Motor neuron (in vitro differentiated cells): ENCODE data around the gene TCP10L. TPM values are rescaled to one million over a fixed set of nuclear protein-coding genes. Genes with fewer than 3 reads are reported as not detected.
"Not testable (repeated sequence)": the region's sequence is repeated elsewhere in the genome, so short reads cannot be mapped to it uniquely, and the experiment has no call there.

Experiments used
- ATAC-seq, 8 experiments: fragments of 200-7000 bp; cut with Tn5 transposase; replicated peaks in 6 of 8; 2 replicates each; pipeline ENCODE4 v1.8.0; 2021; ENCODE audit warnings: mild to moderate bottlenecking in 8 of 8, moderate library complexity in 8 of 8
- H3K27ac ChIP-seq, 2 donors: fragments of 250-450 bp; sonication (Bioruptor Pico); 2 replicates each; pipeline ENCODE4 v1.9.0; 2021; ENCODE audit warnings: antibody characterized with exemption in 2 of 2, mild to moderate bottlenecking in 2 of 2, moderate library complexity in 1 of 2
- H3K4me1 ChIP-seq, 2 donors: fragments of 250-450 bp; sonication (Bioruptor Pico); replicated peaks in 1 of 2; 2 replicates each; pipeline ENCODE4 v1.6.1; 2021; ENCODE audit warnings: antibody characterized with exemption in 2 of 2, mild to moderate bottlenecking in 2 of 2, moderate library complexity in 1 of 2
- H3K4me3 ChIP-seq, 5 donors: fragments of 250-450 bp; sonication (Bioruptor Pico); 2 replicates each; pipeline ENCODE4 v1.9.0; 2021; ENCODE audit warnings: antibody characterized with exemption in 5 of 5, mild to moderate bottlenecking in 5 of 5, moderate library complexity in 4 of 5
- WGBS, 10 experiments: fragments of 450-650 bp; shearing (Covaris generic); methylation state at CpG; one replicate each; pipeline ENCODE4 v1.0.0; 2022; 5-methylcytosine and 5-hydroxymethylcytosine counted together
- in situ Hi-C, 9 experiments: fragments of 400-800 bp; cut with MboI; loops; one replicate each; pipeline ENCODE4 v1.15.0; 2021; ENCODE audit warnings: low sequenced_read_pairs in 9 of 9, low pct_unique_long_range_greater_than_20kb in 2 of 9; ENCODE audit not compliant: unreplicated experiment in 9 of 9
- total RNA-seq, 8 experiments: library from RNA; unstranded; fragments of 300-600 nt; gene quantifications; 2 replicates each; pipeline versions ENCODE4 v1.2.3 to v1.2.4, GENCODE V29; 2022

Gene TCP10L
- total RNA-seq, 8 experiments from 2014 or later: 0.46 to 6.3 (median 1.6) TPM; not detected in 1

GRCh38 chr21:32565856-32566465 lies 19.4 kb downstream of the TCP10L start:
- in situ Hi-C loops: loop anchor here in 2 of 9 experiments (25.0 kb wide), 1 partner anchor 154 kb away; the partner anchor contains the start of gene EVA1C (in 2 of the 2)
- ATAC-seq: no peak
- 55 to 94% (median 88%) methylated on average over 1 to 2 of the region's 2 CpGs; no CpG with 5 or more reads in 1 of the 10 experiments for WGBS, 10 experiments
- Histone ChIP-seq H3K27ac (no peak overlapping the region), H3K4me1 (peaks cover 2% of the 10 kb centered on the region in 2 donors), H3K4me3 (no peak overlapping the region)

DNA sequence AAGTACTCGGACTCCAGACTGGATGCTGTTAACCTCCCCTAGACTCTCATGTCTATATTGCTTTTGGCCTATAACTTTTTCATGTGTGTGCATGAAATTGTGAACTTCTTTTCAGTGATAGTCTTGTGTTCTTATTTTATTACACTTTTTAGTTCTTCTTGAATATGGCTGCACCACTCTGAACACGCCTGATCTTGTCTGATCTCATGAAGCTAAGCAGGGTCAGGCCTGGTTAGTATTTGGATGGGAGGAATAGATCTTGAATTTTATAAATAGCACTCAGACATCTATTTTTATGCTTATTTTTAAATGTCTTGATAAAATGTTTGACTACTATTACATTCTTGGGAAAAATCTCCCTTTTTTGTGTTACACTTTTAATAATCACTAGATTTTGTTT lies 22.4 kb downstream of the TCP10L start:
- 38 to 100% (median 90%) methylated on average over 1 to 2 of the region's 2 CpGs; no CpG with 5 or more reads in 1 of the 10 experiments for WGBS, 10 experiments
- Histone ChIP-seq H3K4me1 (peaks cover 0 to 2% of the 10 kb centered on the region in 2 donors), H3K27ac (no peak overlapping the region), H3K4me3 (no peak overlapping the region)
- ATAC-seq: no peak
- in situ Hi-C loops: loop anchor here in 2 of 9 experiments (25.0 kb wide), 1 partner anchor 151 kb away; the partner anchor contains the start of gene EVA1C (in 2 of the 2)

DNA sequence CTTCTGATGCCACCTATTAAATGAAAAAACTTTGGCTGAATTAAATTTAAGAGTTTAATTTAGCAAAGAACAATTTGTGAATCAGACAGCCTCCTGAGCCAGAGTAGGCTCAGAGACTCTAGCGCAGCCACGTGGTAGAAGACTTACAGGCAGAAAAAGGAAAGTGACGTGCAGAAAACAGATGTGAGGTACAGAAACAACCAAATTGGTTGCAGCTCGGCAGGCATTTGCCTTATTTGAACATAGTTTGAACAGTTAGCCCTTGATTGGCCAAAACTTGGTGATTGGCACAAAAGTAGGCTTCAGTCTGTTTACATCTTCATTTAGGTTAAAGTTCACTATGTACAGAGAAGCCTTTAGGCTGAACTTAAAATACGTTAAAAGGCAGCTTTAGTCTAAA lies 22.9 kb downstream of the TCP10L start:
- H3K4me3 ChIP-seq: no peak overlapping the region
- H3K4me1 ChIP-seq: peaks cover 0 to 2% of the 10 kb centered on the region in 2 donors
- 20 to 93% (median 59%) methylated on average over 1 to 5 of the region's 5 CpGs; no CpG with 5 or more reads in 1 of the 10 experiments for WGBS, 10 experiments
- no peak overlapping the region for H3K27ac ChIP-seq
- ATAC-seq: peak in 4 of 8 experiments; percentile 37 to 99 (median 88)
- in situ Hi-C loops: loop anchor here in 2 of 9 experiments (25.0 kb wide), 1 partner anchor 150 kb away; the partner anchor contains the start of gene EVA1C (in 2 of the 2)

DNA sequence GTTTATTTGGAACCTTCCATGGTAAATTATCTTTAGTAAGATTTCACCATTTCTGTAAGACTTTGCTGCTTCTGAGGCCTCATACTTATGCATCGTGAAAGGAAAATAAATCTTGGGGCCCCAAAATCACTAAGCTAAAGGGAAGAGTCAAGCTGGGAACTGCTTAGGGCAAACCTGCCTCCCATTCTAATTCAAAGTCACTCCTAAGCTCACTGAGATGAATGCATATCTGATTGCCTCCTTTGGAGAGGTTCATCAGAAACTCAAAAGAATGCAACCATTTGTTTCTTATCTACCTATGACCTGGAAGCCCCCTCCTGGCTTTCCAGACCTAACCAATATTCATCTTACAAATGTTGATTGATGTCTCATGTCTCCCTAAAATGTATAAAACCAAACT lies 23.8 kb downstream of the TCP10L start:
- not testable (repeated sequence) for H3K4me3 ChIP-seq, ATAC-seq, H3K27ac ChIP-seq, H3K4me1 ChIP-seq
- WGBS, 10 experiments: 7 to 100% (median 92%) methylated on average over 1 of the region's 1 CpG; no CpG with 5 or more reads in 4 of the 10 experiments
- in situ Hi-C loops: loop anchor here in 2 of 9 experiments (25.0 kb wide), 1 partner anchor 149 kb away; the partner anchor contains the start of gene EVA1C (in 2 of the 2)

DNA sequence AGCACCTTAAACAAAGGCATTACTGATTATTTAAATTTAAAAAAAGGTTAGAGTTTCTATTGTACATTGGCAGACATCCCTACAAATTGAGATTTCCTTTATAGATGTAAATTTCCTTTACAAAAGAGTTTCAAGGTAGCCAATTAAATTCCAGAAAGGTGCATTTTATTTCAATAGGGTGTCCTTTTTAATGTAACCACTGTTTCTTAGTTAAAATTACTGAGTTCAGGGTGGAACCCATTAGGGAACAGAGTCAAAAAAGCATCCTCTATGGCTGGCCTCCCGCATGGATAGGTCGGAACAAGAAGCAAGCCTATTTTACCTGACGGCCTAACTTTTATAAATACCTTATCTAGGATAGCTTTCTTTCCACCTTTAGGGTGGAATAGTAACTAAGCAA lies 24.4 kb downstream of the TCP10L start:
- no peak for ATAC-seq
- no peak overlapping the region for H3K27ac ChIP-seq
- in situ Hi-C loops: loop anchor here in 2 of 9 experiments (25.0 kb wide), 1 partner anchor 149 kb away; the partner anchor contains the start of gene EVA1C (in 2 of the 2)
- WGBS, 10 experiments: 32 to 100% (median 82%) methylated on average over 1 to 3 of the region's 3 CpGs
- no peak overlapping the region for H3K4me3 ChIP-seq
- peaks cover 0 to 2% of the 10 kb centered on the region in 2 donors for H3K4me1 ChIP-seq

DNA sequence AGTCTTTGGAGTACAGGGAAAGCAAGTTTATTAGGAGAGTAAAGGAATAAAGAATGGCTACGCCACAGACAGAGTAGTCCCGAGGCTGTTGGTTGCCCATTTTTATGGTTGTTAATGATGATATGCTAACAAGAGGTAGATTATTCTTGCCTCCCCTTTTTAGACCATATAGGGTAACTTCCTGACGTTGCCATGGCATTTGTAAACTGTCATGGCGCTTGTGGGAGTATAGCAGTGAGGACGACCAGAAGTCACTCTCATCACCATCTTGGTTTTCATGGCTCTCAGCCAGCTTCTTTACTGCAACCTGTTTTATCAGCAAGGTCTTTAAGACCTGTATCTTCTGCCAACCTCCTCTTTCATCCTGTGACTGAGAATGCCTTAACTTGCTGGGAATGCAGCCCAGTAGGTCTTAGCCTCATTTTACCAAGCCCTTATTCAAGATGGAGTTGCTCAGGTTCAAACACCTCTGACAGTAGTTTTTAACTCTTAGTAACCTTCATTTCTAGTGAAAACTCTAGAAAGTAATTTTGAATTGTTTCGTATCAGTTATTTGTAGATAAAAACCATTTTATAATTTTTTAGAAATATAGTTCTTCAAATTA lies 26.2 kb downstream of the TCP10L start:
- Histone ChIP-seq H3K4me1 (peaks cover 0 to 2% of the 10 kb centered on the region in 2 donors), H3K4me3 (no peak overlapping the region), H3K27ac (no peak overlapping the region)
- no peak for ATAC-seq
- 50 to 98% (median 85%) methylated on average over 2 to 6 of the region's 6 CpGs for WGBS, 10 experiments
- in situ Hi-C loops: loop anchor here in 2 of 9 experiments (25.0 kb wide), 1 partner anchor 147 kb away; the partner anchor contains the start of gene EVA1C (in 2 of the 2)

DNA sequence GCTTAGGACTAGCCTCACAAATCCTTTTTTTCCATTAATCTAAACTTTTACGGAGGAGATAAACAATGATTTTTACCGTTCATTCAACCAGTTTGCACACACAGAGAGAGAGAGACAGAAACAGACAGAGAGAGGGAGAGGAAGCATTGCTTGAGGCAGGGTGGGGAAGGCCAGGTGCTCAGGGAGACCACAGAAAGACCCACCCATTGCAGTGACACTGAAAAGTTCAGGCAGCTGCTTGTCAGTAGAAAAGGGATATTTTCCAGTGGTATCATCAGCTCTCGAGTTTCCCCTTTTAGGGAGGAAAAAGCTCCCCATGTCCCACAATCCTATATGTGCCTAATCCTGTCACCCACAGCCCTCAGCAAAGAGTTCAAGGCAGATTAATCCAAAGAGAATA lies 27.2 kb downstream of the TCP10L start:
- WGBS, 10 experiments: 50 to 100% (median 87%) methylated on average over 1 to 3 of the region's 3 CpGs; no CpG with 5 or more reads in 1 of the 10 experiments
- no peak overlapping the region for H3K4me3 ChIP-seq
- no peak overlapping the region for H3K27ac ChIP-seq
- H3K4me1 ChIP-seq: peaks cover 0 to 2% of the 10 kb centered on the region in 2 donors
- ATAC-seq: no peak
- in situ Hi-C loops: loop anchor here in 2 of 9 experiments (25.0 kb wide), 1 partner anchor 146 kb away; the partner anchor contains the start of gene EVA1C (in 2 of the 2)

DNA sequence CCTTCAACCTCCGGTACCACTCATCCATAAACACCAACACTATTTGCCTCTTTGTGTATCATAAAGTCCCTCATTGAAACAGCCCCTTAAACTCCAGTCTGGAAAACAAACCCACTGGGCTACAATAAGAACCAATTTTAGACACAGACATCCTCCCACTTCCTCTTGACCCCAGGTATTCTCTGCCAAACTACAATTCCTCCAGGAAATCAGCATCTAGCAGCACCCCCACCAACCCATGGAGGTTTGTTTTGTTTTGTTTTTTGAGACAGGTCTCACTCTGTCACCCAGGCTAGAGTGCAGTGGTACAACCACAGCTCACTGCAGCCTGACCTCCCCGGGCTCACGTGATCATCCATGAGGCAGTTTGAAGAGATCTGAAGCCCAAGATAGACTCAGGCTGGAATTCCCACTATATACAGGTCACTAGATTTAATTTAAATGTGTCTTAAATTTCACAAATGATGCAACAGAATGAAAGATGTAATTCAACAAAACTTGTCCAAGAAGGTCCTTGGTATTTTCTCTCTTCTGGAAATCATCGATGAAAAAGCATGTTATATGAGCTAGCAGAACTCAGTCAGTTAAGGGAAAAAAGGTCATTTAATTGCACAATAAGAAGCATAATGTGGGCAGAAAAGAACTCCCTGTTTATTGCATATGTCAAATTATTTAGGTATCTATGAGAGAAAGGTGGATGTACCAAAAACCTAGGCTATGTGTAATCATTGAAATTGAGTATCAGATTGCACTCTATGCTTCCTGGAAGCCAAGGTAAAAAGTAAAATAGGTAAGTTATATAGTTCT lies 30.3 kb downstream of the TCP10L start:
- 81 to 100% (median 99%) methylated on average over 1 to 4 of the region's 4 CpGs; no CpG with 5 or more reads in 2 of the 10 experiments for WGBS, 10 experiments
- no peak for ATAC-seq

DNA sequence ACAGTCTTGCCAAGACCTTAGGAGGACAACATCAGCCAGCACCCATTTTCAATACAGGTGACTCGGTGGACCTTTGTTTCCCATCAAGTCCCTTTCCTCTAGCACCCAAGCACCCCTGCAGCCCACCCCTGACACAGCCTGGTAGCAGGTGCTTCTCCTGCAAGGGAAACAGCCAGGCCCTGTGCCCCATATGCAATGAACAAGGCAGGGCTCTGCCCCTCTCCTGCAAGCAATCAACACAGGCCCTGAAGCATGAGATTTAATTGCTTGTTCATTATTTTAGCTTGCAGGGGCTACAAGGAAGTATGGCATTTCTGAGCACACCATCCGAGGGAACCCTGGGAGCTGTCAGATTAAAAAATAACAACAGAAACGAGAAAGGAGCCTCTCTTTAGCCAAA lies 35.4 kb downstream of the TCP10L start:
- in situ Hi-C loops: loop anchor here in 2 of 9 experiments (25.0 kb wide), 1 partner anchor 138 kb away; the partner anchor contains the start of gene EVA1C (in 2 of the 2)
- Histone ChIP-seq H3K4me3 (no peak overlapping the region), H3K4me1 (no peaks in the 10 kb centered on the region), H3K27ac (no peak overlapping the region)
- 27 to 83% (median 50%) methylated on average over 1 to 3 of the region's 3 CpGs; no CpG with 5 or more reads in 5 of the 10 experiments for WGBS, 10 experiments
- no peak for ATAC-seq

More for the DNA sequence above, 30.3 kb downstream of the TCP10L start:
- H3K4me1 ChIP-seq: no peaks in the 10 kb centered on the region
- H3K27ac ChIP-seq: no peak overlapping the region
- H3K4me3 ChIP-seq: no peak overlapping the region
- in situ Hi-C loops: loop anchor here in 2 of 9 experiments (25.0 kb wide), 1 partner anchor 143 kb away; the partner anchor contains the start of gene EVA1C (in 2 of the 2)

DNA sequence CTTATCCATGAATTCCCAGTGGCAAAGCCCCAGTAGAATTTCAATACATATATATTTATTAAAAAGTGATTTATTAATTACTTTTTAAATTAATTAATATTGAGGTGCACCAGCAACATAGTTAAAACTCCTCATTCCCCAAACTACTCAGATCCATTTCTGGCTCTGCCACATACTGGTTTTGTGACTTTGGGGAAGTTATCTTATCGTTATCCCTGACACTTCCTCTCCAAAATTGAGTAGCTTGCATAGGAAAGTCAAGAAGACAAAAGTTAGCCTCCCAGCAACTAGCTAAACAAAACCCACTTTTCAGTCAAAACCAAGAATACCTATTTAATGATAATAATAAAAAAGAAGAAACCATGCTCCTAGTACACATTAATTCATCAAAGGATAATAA lies 35.9 kb downstream of the TCP10L start:
- no peak for ATAC-seq
- in situ Hi-C loops: no loop called here
- Histone ChIP-seq H3K4me3 (no peak overlapping the region), H3K4me1 (no peaks in the 10 kb centered on the region), H3K27ac (no peak overlapping the region)
- 20 to 100% (median 78%) methylated on average over 1 of the region's 1 CpG; no CpG with 5 or more reads in 2 of the 10 experiments for WGBS, 10 experiments

- ATAC-seq: no peak
- in situ Hi-C loops: no loop called here
- Histone ChIP-seq H3K27ac (no peak overlapping the region), H3K4me1 (no peaks in the 10 kb centered on the region), H3K4me3 (no peak overlapping the region)
- WGBS, 10 experiments: 57 to 88% (median 80%) methylated on average over 1 to 7 of the region's 8 CpGs
These were observed 36.3 kb downstream of the TCP10L start for GRCh38 chr21:32548978-32549377.

- H3K4me1 ChIP-seq: no peaks in the 10 kb centered on the region
These were observed 38.3 kb downstream of the TCP10L start for GRCh38 chr21:32547018-32547417.

More at GRCh38 chr21:32547018-32547417, 38.3 kb downstream of the TCP10L start:
- Histone ChIP-seq H3K4me3 (no peak overlapping the region), H3K27ac (no peak overlapping the region)
- ATAC-seq: peak in 2 of 8 experiments; percentile 53 to 77
- WGBS, 10 experiments: 20 to 100% (median 100%) methylated on average over 1 of the region's 4 CpGs; no CpG with 5 or more reads in 5 of the 10 experiments
- in situ Hi-C loops: no loop called here
